Measurements from ENCODE around the gene RCE1.
"Not testable (repeated sequence)": the region's sequence is repeated elsewhere in the genome, so short reads cannot be mapped to it uniquely, and the experiment has no call there.

The RCE1 gene

GRCh38 chr11:66842896-66843775 is at the start of gene RCE1:
Gene RCE1, plus strand, starts transcription at chr11:66843441. Its CDS starts 15 bp downstream, at chr11:66843456.
- DNase-seq (ENCODE audit: low read depth), result peak; percentile 91

- not testable (repeated sequence) for DNase-seq (ENCODE audit: low read depth)
Measured at GRCh38 chr11:66799815-66800214, 43.4 kb upstream of the RCE1 start.

GRCh38 chr11:66800720-66801428 is 42.4 kb upstream of the RCE1 start:
- no peak for DNase-seq (ENCODE audit: low read depth)

- DNase-seq (ENCODE audit: low read depth), result no peak
Measured at GRCh38 chr11:66809592-66809991, 33.6 kb upstream of the RCE1 start.

- no peak for DNase-seq (ENCODE audit: low read depth)
Measured at GRCh38 chr11:66810576-66811185, 32.6 kb upstream of the RCE1 start.

- no peak for DNase-seq (ENCODE audit: low read depth)
Measured at GRCh38 chr11:66814678-66815077, 28.6 kb upstream of the RCE1 start.

GRCh38 chr11:66815646-66816045 is 27.6 kb upstream of the RCE1 start:
- no peak for DNase-seq (ENCODE audit: low read depth)

GRCh38 chr11:66818231-66818955 is 24.8 kb upstream of the RCE1 start:
- no peak for DNase-seq (ENCODE audit: low read depth)

GRCh38 chr11:66820381-66820780 is 22.9 kb upstream of the RCE1 start:
- no peak for DNase-seq (ENCODE audit: low read depth)

- DNase-seq (ENCODE audit: low read depth), result no peak
Measured at GRCh38 chr11:66820901-66821300, 22.3 kb upstream of the RCE1 start.

GRCh38 chr11:66823700-66824099 is 19.5 kb upstream of the RCE1 start:
- DNase-seq (ENCODE audit: low read depth), result no peak

- not testable (repeated sequence) for DNase-seq (ENCODE audit: low read depth)
Measured at GRCh38 chr11:66824573-66824972, 18.7 kb upstream of the RCE1 start.

GRCh38 chr11:66834539-66834845 is 8.7 kb upstream of the RCE1 start:
- no peak for DNase-seq (ENCODE audit: low read depth)

GRCh38 chr11:66834943-66835342 is 8.3 kb upstream of the RCE1 start:
- no peak for DNase-seq (ENCODE audit: low read depth)

GRCh38 chr11:66835768-66836405 is 7.4 kb upstream of the RCE1 start:
- DNase-seq (ENCODE audit: low read depth), result no peak

GRCh38 chr11:66840317-66841091 is 2.7 kb upstream of the RCE1 start:
- DNase-seq (ENCODE audit: low read depth), result no peak

- no peak for DNase-seq (ENCODE audit: low read depth)
Measured at GRCh38 chr11:66841861-66842260, 1.4 kb upstream of the RCE1 start.

- no peak for DNase-seq (ENCODE audit: low read depth)
Measured at GRCh38 chr11:66842501-66842895, 743 bp upstream of the RCE1 start.

GRCh38 chr11:66843776-66844495 is 695 bp downstream of the RCE1 start:
- DNase-seq (ENCODE audit: low read depth), result no peak

GRCh38 chr11:66844496-66845142 is 1.4 kb downstream of the RCE1 start:
- no peak for DNase-seq (ENCODE audit: low read depth)
